Activated B cell treated with CpG ODN at 0.5 μM for 24 hours (primary cell): Measurements from ENCODE around the gene OR6J1. TPM values are rescaled to one million over a fixed set of nuclear protein-coding genes. Genes with fewer than 3 reads are reported as not detected.
"Not testable (repeated sequence)": the region's sequence is repeated elsewhere in the genome, so short reads cannot be mapped to it uniquely, and the experiment has no call there.

Experiments used
- ATAC-seq: fragments of 200-7000 bp; cut with Tn5 transposase; one replicate; pipeline ENCODE4 v1.10.0; 2021; ENCODE audit warnings: low read depth, mild to moderate bottlenecking, moderate library complexity
- CTCF ChIA-PET: fragments of 350-600 bp; sonication (Branson Sonifier 250); formaldehyde crosslinking; loops from one replicate; lab custom pipeline; 2021; ENCODE audit warnings: antibody characterized with exemption; lab: Charles Lee
- POLR2A ChIA-PET: fragments of 350-600 bp; sonication (Branson Sonifier 250); formaldehyde crosslinking; loops from one replicate; lab custom pipeline; 2021; ENCODE audit warnings: antibody characterized with exemption; lab: Charles Lee
- DNase-seq: peaks from one replicate; pipeline ENCODE4 v3.0.0; 2022
- H3K27ac Mint-ChIP-seq: one replicate; pipeline ENCODE4 v1.8.0; 2020; ENCODE audit warnings: mixed read lengths
- H3K27me3 Mint-ChIP-seq: one replicate; pipeline ENCODE4 v1.8.0; 2021; ENCODE audit warnings: mixed read lengths
- H3K36me3 Mint-ChIP-seq: one replicate; pipeline ENCODE4 v1.8.0; 2021; ENCODE audit warnings: low read depth, mixed read lengths
- H3K4me1 Mint-ChIP-seq: one replicate; pipeline ENCODE4 v1.8.0; 2021; ENCODE audit warnings: mixed read lengths
- H3K4me3 Mint-ChIP-seq: one replicate; pipeline ENCODE4 v1.8.0; 2020; ENCODE audit warnings: mild to moderate bottlenecking, mixed read lengths
- H3K9me3 Mint-ChIP-seq: one replicate; pipeline ENCODE4 v1.8.0; 2020; ENCODE audit warnings: mixed read lengths
- intact Hi-C: fragments of 100-400 bp; cut with micrococcal nuclease; formaldehyde crosslinking; loops from one replicate; pipeline ENCODE4 v1.15.1; 2024
- total RNA-seq: library from RNA; stranded (reverse); gene quantifications from 2 replicates; pipeline ENCODE4 v1.2.3, GENCODE V29; 2022
- TF ChIP-seq, protein P1 (sequence below): fragments of 200-600 bp; IDR thresholded peaks from one replicate; pipeline ENCODE4 v1.8.0; 2022; ENCODE audit warnings: antibody characterized with exemption, mild to moderate bottlenecking

OR6J1 gene
- not detected in 2 replicates for total RNA-seq

DNA sequence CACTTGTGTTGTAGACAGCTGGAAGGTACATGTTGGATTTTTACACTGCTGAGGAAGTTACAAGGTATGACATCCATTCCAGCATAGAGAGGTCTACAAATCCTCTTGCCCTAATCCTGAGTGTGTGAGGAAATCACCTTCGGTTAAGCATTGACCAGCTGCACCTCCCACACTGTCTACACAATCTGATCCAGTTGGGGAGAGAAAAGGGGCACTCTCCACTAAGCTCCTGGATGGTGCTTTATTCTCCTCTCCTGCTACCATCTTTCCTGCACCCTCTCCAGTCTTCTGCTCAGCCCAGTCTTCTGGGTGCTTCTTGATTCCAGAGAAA lies at the start of gene OR6J1:
TSS of gene OR6J1 (minus strand) at position 48 of the 331 bp plus-strand sequence. CDS start 9,541 bp downstream, outside the sequence.
- TF ChIP-seq, protein P1, sequence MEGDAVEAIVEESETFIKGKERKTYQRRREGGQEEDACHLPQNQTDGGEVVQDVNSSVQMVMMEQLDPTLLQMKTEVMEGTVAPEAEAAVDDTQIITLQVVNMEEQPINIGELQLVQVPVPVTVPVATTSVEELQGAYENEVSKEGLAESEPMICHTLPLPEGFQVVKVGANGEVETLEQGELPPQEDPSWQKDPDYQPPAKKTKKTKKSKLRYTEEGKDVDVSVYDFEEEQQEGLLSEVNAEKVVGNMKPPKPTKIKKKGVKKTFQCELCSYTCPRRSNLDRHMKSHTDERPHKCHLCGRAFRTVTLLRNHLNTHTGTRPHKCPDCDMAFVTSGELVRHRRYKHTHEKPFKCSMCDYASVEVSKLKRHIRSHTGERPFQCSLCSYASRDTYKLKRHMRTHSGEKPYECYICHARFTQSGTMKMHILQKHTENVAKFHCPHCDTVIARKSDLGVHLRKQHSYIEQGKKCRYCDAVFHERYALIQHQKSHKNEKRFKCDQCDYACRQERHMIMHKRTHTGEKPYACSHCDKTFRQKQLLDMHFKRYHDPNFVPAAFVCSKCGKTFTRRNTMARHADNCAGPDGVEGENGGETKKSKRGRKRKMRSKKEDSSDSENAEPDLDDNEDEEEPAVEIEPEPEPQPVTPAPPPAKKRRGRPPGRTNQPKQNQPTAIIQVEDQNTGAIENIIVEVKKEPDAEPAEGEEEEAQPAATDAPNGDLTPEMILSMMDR, result no peak
- Mint-ChIP-seq H3K27ac (no peak within 1 kb of the TSS), H3K36me3 (no peaks in the 10 kb centered on the region), H3K27me3 (no peaks in the 10 kb centered on the region), H3K4me3 (no peak within 1 kb of the TSS), H3K9me3 (no peaks in the 10 kb centered on the region), H3K4me1 (no peaks in the 10 kb centered on the region)
- DNase-seq (no peak), ATAC-seq (no peak)
- POLR2A ChIA-PET, result interaction anchor here (0.6 kb wide), 1 partner anchor 79 kb away, joined by 5 read pairs; no protein-coding TSS in a partner anchor
- intact Hi-C loops, result no loop called here
- CTCF ChIA-PET, result interaction anchor here (0.6 kb wide), 1 partner anchor 248 kb away, joined by 3 read pairs; no protein-coding TSS in a partner anchor

DNA sequence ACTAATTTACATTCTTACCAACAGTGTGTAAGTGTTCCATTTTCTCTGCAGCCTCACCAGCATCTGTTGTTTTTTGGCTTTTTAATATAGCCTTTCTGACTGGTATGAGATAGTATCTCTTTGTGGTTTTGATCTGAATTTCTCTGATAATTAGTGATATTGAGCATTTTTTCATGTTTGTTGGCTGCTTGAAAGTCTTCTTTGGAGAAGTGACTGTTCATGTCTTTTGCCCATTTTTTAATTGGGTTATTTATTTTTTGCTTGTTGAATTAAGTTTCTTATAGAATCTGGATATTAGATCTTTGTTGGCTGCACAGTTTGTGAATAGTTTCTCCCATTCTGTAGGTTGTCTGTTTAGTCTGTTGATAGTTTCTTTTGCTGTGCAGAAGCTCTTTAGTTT lies 48.0 kb upstream of the OR6J1 start:
- TF ChIP-seq, protein P1, result no peak
- ChIA-PET POLR2A (no interaction called here), CTCF (no interaction called here)
- H3K4me1 Mint-ChIP-seq, result no peaks in the 10 kb centered on the region
- peaks cover 34% of the 10 kb centered on the region for H3K27me3 Mint-ChIP-seq
- peaks cover 20% of the 10 kb centered on the region for H3K9me3 Mint-ChIP-seq
- intact Hi-C loops, result no loop called here
- DNase-seq, result no peak
- no peak overlapping the region for H3K4me3 Mint-ChIP-seq
- no peaks in the 10 kb centered on the region for H3K36me3 Mint-ChIP-seq
- no peak overlapping the region for H3K27ac Mint-ChIP-seq
- ATAC-seq, result no peak

DNA sequence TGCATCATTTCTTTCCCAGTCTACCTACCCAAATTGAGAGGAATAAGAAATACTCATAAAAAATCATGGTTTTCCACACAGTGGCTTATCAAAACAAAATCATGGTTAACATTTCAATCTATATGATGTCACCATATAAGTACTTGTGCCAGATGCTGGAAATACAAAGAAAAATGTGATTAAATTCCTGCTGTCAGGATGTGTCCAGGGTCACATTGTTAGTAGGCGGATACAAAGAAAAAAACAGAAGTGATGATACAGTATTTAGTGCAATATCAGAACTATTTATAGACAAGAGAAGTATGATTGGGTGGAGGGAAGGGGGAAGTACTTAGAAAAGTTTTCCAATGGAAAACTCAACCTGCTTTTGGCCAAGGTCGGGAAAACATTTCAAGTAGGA lies 47.0 kb upstream of the OR6J1 start:
- ATAC-seq, result no peak
- CTCF ChIA-PET, result no interaction called here
- POLR2A ChIA-PET, result no interaction called here
- Mint-ChIP-seq H3K4me1 (no peaks in the 10 kb centered on the region), H3K9me3 (peaks cover 20% of the 10 kb centered on the region), H3K27me3 (peaks cover 38% of the 10 kb centered on the region), H3K27ac (no peak overlapping the region), H3K4me3 (no peak overlapping the region), H3K36me3 (no peaks in the 10 kb centered on the region)
- TF ChIP-seq, protein P1, result no peak
- intact Hi-C loops, result no loop called here
- no peak for DNase-seq

DNA sequence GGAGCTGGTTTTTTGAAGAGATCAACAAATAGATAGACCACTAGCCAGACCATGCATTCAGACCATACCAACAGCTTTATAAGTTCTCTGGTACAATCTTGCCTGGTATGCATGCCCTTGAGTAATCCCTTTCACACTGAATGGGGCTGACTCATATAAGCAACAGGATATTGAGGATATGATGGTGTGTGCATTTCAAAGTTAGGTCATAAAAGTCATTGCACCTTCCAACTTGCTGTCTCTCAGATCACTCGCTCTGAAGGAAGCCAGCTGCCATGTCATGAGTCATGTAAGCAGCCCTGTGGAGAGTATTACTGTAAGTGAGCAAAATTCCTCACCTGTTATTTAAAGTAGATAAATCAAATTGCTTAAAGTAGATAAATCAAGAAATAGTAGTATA lies 45.0 kb upstream of the OR6J1 start:
- TF ChIP-seq, protein P1, result no peak
- peaks cover 20% of the 10 kb centered on the region for H3K9me3 Mint-ChIP-seq

GRCh38 chr14:22687969-22688368 lies 43.8 kb upstream of the OR6J1 start:
- not testable (repeated sequence) for DNase-seq
- Mint-ChIP-seq H3K9me3 (peaks cover 17% of the 10 kb centered on the region), H3K27me3 (peaks cover 36% of the 10 kb centered on the region)

More for the DNA sequence above, 45.0 kb upstream of the OR6J1 start:
- Mint-ChIP-seq H3K27ac (no peak overlapping the region), H3K36me3 (no peaks in the 10 kb centered on the region), H3K27me3 (peaks cover 41% of the 10 kb centered on the region), H3K4me1 (no peaks in the 10 kb centered on the region), H3K4me3 (no peak overlapping the region)
- ATAC-seq (no peak), DNase-seq (no peak)
- CTCF ChIA-PET, result no interaction called here
- intact Hi-C loops, result no loop called here
- POLR2A ChIA-PET, result no interaction called here

DNA sequence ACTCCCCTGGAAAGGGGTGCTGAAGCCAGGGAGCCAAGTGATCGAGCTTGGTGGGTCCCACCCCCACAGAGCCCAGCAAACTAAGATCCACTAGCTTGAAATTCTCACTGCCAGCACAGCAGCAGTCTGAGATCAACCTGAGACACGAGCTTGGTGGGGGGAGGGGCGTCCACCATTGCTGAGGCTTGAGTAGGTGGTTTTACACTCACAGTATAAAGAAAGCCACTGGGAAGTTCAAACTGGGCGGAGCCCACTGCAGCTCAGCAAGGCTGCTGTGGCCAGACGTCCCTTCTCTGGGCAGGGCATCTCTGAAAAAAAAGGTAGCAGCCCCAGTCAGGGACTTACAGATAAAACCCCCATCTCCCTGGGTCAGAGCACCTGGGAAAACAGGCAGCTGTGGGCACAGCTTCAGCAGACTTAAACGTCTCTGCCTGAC lies 42.0 kb upstream of the OR6J1 start:
- H3K36me3 Mint-ChIP-seq, H3K27ac Mint-ChIP-seq, POLR2A ChIA-PET, H3K4me1 Mint-ChIP-seq, intact Hi-C loops, DNase-seq, H3K4me3 Mint-ChIP-seq, ATAC-seq, H3K9me3 Mint-ChIP-seq: not testable (repeated sequence)
- peaks cover 36% of the 10 kb centered on the region for H3K27me3 Mint-ChIP-seq
- CTCF ChIA-PET, result interaction anchor here (0.7 kb wide), 1 partner anchor 18 kb away, joined by 3 read pairs; no protein-coding TSS in a partner anchor

More at GRCh38 chr14:22687969-22688368, 43.8 kb upstream of the OR6J1 start:
- H3K27ac Mint-ChIP-seq, POLR2A ChIA-PET, ATAC-seq, H3K4me3 Mint-ChIP-seq, H3K4me1 Mint-ChIP-seq, intact Hi-C loops, CTCF ChIA-PET, H3K36me3 Mint-ChIP-seq: not testable (repeated sequence)
